Fibroblast of villous mesenchyme (primary cell): ENCODE measurements around the gene AVPR2. TPM values are rescaled to one million over a fixed set of nuclear protein-coding genes. Genes with fewer than 3 reads are reported as not detected.

Experiments used
- DNase-seq: peaks from one replicate; pipeline ENCODE4 v3.0.0-alpha.2; 2010; ENCODE audit warnings: low read depth
- H3K4me3 ChIP-seq: 2 replicates; pipeline ENCODE4 v1.5.1; 2011; ENCODE audit warnings: low read depth, mild to moderate bottlenecking, low read length
- total RNA-seq: library from RNA; depleted of rRNA; stranded (reverse); fragments of >200 nt; gene quantifications from 2 replicates; pipeline ENCODE4 v1.2.3, GENCODE V29; 2012
- TF ChIP-seq, protein P1 (sequence below): IDR thresholded peaks from 2 replicates; pipeline ENCODE4 v1.5.1; 2012; ENCODE audit warnings: low read depth, mild to moderate bottlenecking, low read length; ENCODE audit not compliant: insufficient read depth

The AVPR2 gene
- total RNA-seq, 1 donor: not detected

DNA sequence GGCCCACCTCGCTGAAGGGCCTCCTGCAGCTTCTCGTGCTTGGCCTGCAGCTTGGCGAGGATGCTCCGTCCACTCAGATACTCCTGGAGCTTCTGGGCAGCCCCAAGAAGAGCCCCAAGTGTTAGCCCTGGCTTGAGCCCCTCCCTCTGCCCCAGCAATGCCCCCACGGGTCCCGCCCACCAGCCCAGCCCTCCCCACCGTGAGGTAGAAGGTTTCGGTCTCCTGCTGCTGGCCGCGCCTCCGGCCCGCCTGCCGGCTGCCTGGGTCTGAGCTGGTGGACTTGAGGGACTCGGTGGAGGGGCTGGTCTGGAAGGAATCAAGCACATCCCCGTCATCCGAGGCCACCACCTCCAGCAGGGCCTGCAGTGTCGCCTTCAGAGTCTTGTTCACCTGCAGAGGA is 8.7 kb downstream of the AVPR2 start:
- H3K4me3 ChIP-seq: no peak overlapping the region
- no peak for DNase-seq
- TF ChIP-seq, protein P1, sequence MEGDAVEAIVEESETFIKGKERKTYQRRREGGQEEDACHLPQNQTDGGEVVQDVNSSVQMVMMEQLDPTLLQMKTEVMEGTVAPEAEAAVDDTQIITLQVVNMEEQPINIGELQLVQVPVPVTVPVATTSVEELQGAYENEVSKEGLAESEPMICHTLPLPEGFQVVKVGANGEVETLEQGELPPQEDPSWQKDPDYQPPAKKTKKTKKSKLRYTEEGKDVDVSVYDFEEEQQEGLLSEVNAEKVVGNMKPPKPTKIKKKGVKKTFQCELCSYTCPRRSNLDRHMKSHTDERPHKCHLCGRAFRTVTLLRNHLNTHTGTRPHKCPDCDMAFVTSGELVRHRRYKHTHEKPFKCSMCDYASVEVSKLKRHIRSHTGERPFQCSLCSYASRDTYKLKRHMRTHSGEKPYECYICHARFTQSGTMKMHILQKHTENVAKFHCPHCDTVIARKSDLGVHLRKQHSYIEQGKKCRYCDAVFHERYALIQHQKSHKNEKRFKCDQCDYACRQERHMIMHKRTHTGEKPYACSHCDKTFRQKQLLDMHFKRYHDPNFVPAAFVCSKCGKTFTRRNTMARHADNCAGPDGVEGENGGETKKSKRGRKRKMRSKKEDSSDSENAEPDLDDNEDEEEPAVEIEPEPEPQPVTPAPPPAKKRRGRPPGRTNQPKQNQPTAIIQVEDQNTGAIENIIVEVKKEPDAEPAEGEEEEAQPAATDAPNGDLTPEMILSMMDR: no peak

DNA sequence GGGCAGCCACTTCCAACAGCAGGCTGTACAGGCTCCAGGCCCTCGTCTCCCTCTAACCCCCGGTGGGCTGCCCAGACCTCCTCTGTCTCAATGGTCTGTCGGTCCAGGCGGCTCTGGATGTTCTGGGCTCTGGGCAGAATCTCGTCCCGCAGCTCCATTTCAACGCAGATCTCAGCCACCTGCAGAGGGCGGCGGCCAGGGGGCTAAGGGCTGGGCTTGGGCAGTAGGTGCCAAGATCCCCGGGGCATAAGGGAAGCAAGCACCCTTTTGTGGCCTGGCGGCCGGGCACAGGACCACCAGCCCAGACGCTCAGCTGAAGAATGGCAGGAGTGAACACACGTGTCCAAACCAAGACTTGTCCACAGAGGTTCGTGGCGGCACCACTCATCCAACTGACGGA is 9.2 kb downstream of the AVPR2 start:
- DNase-seq: no peak
- TF ChIP-seq, protein P1: no peak
- H3K4me3 ChIP-seq: no peak overlapping the region

DNA sequence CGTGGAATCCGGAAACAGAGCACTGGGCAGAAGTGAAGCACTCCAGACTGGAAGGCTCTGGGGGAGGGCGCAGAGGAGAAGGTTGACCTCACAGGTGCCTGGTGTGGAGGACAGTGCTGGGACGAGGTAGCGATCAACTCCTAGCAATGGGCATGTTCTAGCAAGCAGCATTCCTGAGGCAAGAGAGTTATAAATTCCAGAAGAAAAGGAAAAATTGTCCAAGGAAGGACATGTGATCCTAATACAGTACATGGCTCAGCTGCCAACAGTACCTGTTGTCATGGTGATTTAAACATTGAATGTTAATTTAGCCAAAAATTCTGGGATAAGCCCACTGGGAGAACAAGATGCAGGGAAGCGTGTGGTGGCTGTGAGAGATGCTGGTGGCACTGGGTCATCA is 13.4 kb downstream of the AVPR2 start:
- TF ChIP-seq, protein P1: no peak
- H3K4me3 ChIP-seq: no peak overlapping the region
- DNase-seq: no peak

DNA sequence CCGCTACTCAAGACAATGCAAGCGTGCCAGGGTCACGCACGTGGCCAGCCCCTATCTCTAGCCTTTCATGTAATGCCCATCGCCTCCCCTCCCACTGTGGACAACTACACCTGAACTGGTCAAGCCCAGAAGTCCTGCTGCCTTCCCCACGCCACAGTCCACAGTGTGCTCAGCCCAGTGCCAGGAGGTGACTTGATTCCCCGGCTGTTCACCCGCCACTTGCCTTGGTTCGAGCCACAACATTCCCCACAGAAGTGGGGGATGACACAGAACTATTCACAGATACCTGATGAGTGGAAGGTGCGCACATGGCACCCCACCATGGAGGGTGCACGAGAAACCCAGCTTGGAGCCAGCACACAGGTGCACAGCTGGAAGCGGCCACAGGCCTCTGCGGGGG is 14.8 kb downstream of the AVPR2 start:
- TF ChIP-seq, protein P1: no peak
- no peak for DNase-seq
- no peak overlapping the region for H3K4me3 ChIP-seq

DNA sequence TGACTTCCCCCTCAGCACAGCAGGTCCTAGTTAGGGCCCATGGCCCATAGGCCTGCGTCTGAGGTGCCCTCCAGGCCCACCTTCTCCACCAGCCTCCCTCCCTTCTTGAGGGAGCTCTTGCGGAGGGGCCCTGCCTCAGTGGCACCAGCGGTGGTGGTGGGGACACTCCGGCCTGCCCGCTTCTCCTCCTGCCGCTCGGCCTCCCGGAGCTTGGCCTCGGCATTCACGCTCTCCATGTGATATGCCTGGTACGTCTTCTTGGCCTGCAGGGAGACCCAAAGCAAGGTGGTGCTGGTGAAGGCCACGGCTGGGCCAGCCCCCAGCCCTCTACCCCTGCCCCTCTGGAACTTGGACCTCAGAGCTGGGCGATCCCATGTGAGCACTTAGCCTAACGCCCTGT is 16.1 kb downstream of the AVPR2 start:
- no peak overlapping the region for H3K4me3 ChIP-seq
- TF ChIP-seq, protein P1: no peak
- DNase-seq: no peak

DNA sequence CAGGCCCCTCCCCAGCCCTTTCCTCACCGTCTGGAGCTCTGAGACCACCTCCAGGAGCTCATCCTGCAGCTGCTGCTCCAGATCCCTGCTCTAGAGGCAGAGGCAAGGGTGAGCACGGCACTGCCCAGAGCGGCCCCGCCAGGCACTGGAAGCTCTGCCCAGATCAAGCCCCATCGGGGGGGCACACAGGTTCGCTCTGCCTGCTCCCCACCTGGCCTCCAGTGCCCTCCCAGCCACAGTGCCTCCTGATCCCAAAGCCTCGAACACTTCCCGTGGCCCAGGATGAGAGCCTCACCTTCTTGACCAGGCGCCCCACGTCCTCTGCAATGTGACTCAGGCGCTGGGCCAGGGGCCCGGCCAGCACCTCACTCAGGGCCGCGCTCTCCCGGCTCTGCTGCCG is 16.6 kb downstream of the AVPR2 start:
- H3K4me3 ChIP-seq: no peak overlapping the region
- TF ChIP-seq, protein P1: no peak
- no peak for DNase-seq

DNA sequence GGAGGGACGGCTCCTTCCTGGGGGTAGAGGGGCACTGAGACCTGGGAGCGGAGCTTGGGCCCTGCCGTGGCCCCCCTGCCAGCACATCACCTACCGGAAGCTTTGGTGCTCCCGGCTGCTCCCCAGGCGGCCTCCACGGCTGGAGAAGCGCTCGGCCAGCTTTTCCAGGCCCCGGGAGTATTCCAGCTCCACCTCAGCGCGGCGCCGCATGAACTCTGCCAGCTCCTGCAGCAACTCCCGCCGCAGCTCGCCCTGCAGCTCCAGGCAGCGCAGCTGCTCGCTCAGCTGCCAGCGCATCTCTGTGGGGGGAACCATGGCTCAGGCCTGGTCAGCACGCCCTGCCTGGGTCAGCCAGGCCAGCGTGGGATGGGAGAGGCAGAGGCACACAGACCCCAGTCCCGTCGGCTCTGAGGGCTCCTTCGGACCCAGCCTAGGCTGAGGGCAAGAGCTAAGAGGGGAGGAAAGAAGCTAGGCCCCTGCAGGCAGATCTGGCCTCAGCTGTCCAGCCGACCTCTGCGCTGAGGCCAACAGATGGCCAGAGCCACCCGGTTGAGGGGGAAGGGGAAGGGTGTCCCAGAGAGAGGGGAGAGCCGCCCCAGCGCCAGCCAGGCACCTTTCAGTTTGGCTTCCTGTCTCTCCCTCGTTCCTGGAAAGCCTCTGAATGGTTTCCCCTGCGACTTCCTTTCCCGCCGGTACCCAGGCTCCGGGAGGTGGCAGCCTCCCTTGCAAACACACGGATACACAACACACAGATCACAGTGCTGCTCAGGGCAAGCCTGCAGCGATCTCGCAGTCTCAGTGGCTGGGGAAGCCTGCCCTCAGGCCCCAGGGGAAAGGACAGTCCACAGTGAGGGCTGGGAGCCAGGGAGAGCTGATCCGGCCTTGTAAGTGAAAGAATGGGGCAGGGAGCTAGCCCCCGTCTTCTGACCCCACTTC is 17.3 kb downstream of the AVPR2 start:
- DNase-seq: no peak
- TF ChIP-seq, protein P1: no peak
- no peak overlapping the region for H3K4me3 ChIP-seq
